K562 (cell line): ENCODE measurements around the gene TXLNA. TPM values are rescaled to one million over a fixed set of nuclear protein-coding genes. Genes with fewer than 3 reads are reported as not detected.
A peak's percentile ranks its signal among the peaks of the same experiment; 100 is the strongest.

Experiments
- BACH1 ChIP-seq: fragments of 200-800 bp; sonication (Bioruptor generic); IDR thresholded peaks from 2 replicates; pipeline ENCODE4 v1.6.1; 2016; ENCODE audit warnings: missing genetic modification characterization, missing compliant biosample characterization
- CREB3L1 ChIP-seq: fragments of 450-650 bp; IDR thresholded peaks from 2 replicates; pipeline ENCODE4 v1.6.1; 2014; ENCODE audit warnings: low read depth, mild to moderate bottlenecking, moderate library complexity, borderline replicate concordance
- CSDE1 ChIP-seq, 2 experiments: fragments of 450-650 bp; IDR thresholded peaks; 2 replicates each; pipeline ENCODE4 v1.6.1; 2016; ENCODE audit warnings: mild to moderate bottlenecking in 1 of 2
- DPF2 ChIP-seq: fragments of 450-650 bp; IDR thresholded peaks from 2 replicates; pipeline ENCODE4 v1.6.1; 2016
- EP400 ChIP-seq: fragments of 450-650 bp; IDR thresholded peaks from 2 replicates; pipeline ENCODE4 v1.6.1; 2017; ENCODE audit warnings: antibody characterized with exemption, mild to moderate bottlenecking, moderate library complexity
- ESRRA ChIP-seq: fragments of 450-650 bp; IDR thresholded peaks from 2 replicates; pipeline ENCODE4 v1.6.1; 2014; ENCODE audit warnings: low read depth, mild to moderate bottlenecking, moderate library complexity, borderline replicate concordance
- FOXP4 ChIP-seq: sonication (generic); formaldehyde crosslinking; IDR thresholded peaks from 2 replicates; pipeline ENCODE4 v1.8.0; 2022; ENCODE audit warnings: mild to moderate bottlenecking, missing genetic modification reagents, borderline replicate concordance
- GTF2E2 ChIP-seq: fragments of 200-800 bp; sonication (Bioruptor generic); IDR thresholded peaks from 2 replicates; pipeline ENCODE4 v1.6.1; 2016; ENCODE audit warnings: missing genetic modification characterization, missing compliant biosample characterization
- HBP1 ChIP-seq: fragments of 450-650 bp; formaldehyde crosslinking; IDR thresholded peaks from 2 replicates; pipeline ENCODE4 v1.4.0; 2022; ENCODE audit warnings: missing genetic modification characterization
- MAFG ChIP-seq: fragments of 450-650 bp; conservative IDR thresholded peaks from 2 replicates; pipeline ENCODE4 v1.6.1; 2016; ENCODE audit warnings: missing genetic modification characterization, missing compliant biosample characterization
- MTA1 ChIP-seq: fragments of 450-650 bp; IDR thresholded peaks from 2 replicates; pipeline ENCODE4 v1.6.1; 2017; ENCODE audit warnings: borderline replicate concordance
- RBM39 ChIP-seq: fragments of 200-400 bp; formaldehyde crosslinking; optimal IDR thresholded peaks from 2 replicates; pipeline ENCODE3; 2018; ENCODE audit warnings: low read depth, low read length
- SLC30A9 ChIP-seq: fragments of 250-450 bp; sonication (Bioruptor Pico); IDR thresholded peaks from 2 replicates; pipeline ENCODE4 v1.8.0; 2022; ENCODE audit warnings: mild to moderate bottlenecking, moderate library complexity
- SMARCA4 ChIP-seq: fragments of 450-650 bp; IDR thresholded peaks from 2 replicates; pipeline ENCODE4 v1.6.1; 2016
- TAL1 ChIP-seq: fragments of 450-650 bp; IDR thresholded peaks from 2 replicates; pipeline ENCODE4 v1.6.1; 2016; ENCODE audit warnings: mild to moderate bottlenecking
- THRB ChIP-seq: fragments of 450-650 bp; formaldehyde crosslinking; conservative IDR thresholded peaks from 2 replicates; pipeline ENCODE4 v1.4.0; 2022; ENCODE audit warnings: mild to moderate bottlenecking, missing genetic modification characterization
- ZFP91 ChIP-seq: sonication (generic); formaldehyde crosslinking; IDR thresholded peaks from 2 replicates; pipeline ENCODE4 v1.8.0; 2022; ENCODE audit warnings: mild to moderate bottlenecking, missing genetic modification reagents
- ZNF174 ChIP-seq: fragments of 250-450 bp; sonication (Bioruptor Pico); IDR thresholded peaks from 2 replicates; pipeline ENCODE4 v1.4.0; 2020; ENCODE audit warnings: mild to moderate bottlenecking
- ZNF24 ChIP-seq: fragments of 450-650 bp; IDR thresholded peaks from 2 replicates; pipeline ENCODE4 v1.6.1; 2016
- ZNF282 ChIP-seq: sonication (generic); formaldehyde crosslinking; IDR thresholded peaks from 2 replicates; pipeline ENCODE4 v1.8.1; 2023; ENCODE audit warnings: missing genetic modification reagents
- ZNF584 ChIP-seq: fragments of 200-800 bp; sonication (Bioruptor generic); IDR thresholded peaks from 2 replicates; pipeline ENCODE4 v1.6.1; 2016; ENCODE audit warnings: low read depth, mild to moderate bottlenecking, missing genetic modification characterization, missing compliant biosample characterization
- ZSCAN32 ChIP-seq: fragments of 450-650 bp; formaldehyde crosslinking; IDR thresholded peaks from 2 replicates; pipeline ENCODE4 v1.4.0; 2020; ENCODE audit warnings: mild to moderate bottlenecking, moderate library complexity
- ZZZ3 ChIP-seq: fragments of 450-650 bp; IDR thresholded peaks from 2 replicates; pipeline ENCODE4 v1.6.1; 2016; ENCODE audit warnings: antibody characterized with exemption, mild to moderate bottlenecking, moderate library complexity
- polyA plus RNA-seq, 8 experiments: library from polyadenylated mRNA; depleted of rRNA in 4 of 8; stranded (reverse) in 5 of 8; unstranded in 3 of 8; fragments of >200 nt; fragmentation: Nextera tagmentation in 2 of 8; fragmentation: Illumina TruSeq in 1 of 8; extraction: Ambion mirVana in 2 of 8; extraction: Trizol in 1 of 8; gene quantifications; 2 replicates each; pipeline versions ENCODE4 v1.2.1 to v1.2.3, GENCODE V29; 2011 to 2014; ENCODE audit warnings: inconsistent platforms in 1 of 8, missing spikeins in 1 of 8
- total RNA-seq, 7 experiments: library from RNA; depleted of rRNA in 6 of 7; stranded (reverse); fragments of >200 nt in 6 of 7; fragmentation: Illumina TruSeq in 2 of 7; extraction: Trizol in 2 of 7; gene quantifications; 2 replicates each; pipeline versions ENCODE4 v1.2.1 to v1.2.3, GENCODE V29; 2011 to 2021; ENCODE audit warnings: low replicate concordance in 1 of 7

Gene TXLNA
- total and polyA plus RNA-seq, 9 of the 15 experiments (the other 6 are each of a cell fraction or from before 2014, with no cell fraction given) = 9.2 to 54.5 (median 39.3) TPM

GRCh38 chr1:32242341-32242851 is 62.9 kb downstream of the TXLNA start (continued):
- TF ChIP-seq HBP1 (0 out of 2 replicates have a peak, but pooled peaks have one; percentile 44), ZNF24 (no peak), EP400 (no peak), SMARCA4 (0 out of 2 replicates have a peak, but pooled peaks have one; percentile 26), ZNF282 (CRISPR knock-in tag) (no peak), ZSCAN32 (CRISPR knock-in tag) (no peak), CSDE1 (IDR thresholded peaks at IDR 0.05) (no peak), CREB3L1 (no peak), MTA1 (peak; percentile 52; the same call in 1 of the 2 replicates), ZFP91 (CRISPR knock-in tag) (no peak), TAL1 (no peak), THRB (CRISPR knock-in tag) (0 out of 2 replicates have a peak, but pooled peaks have one; percentile 73), ZZZ3 (no peak), MAFG (tag) (no peak), FOXP4 (no peak), SLC30A9 (CRISPR knock-in tag) (no peak), DPF2 (peak; percentile 40; the same call in 1 of the 2 replicates), BACH1 (tag) (no peak), ZNF584 (CRISPR knock-in tag) (no peak), ESRRA (no peak), GTF2E2 (tag) (no peak), ZNF174 (no peak), RBM39 (no peak)
